Medulla oblongata (tissue), 1 donor: ENCODE measurements around the gene KRIT1.
"Not testable (repeated sequence)": the region's sequence is repeated elsewhere in the genome, so short reads cannot be mapped to it uniquely, and the experiment has no call there.

Experiments
- DNase-seq: peaks from one replicate; pipeline ENCODE4 v3.0.0-alpha.2; 2015; ENCODE audit errors: extremely low spot score

KRIT1 gene

DNA sequence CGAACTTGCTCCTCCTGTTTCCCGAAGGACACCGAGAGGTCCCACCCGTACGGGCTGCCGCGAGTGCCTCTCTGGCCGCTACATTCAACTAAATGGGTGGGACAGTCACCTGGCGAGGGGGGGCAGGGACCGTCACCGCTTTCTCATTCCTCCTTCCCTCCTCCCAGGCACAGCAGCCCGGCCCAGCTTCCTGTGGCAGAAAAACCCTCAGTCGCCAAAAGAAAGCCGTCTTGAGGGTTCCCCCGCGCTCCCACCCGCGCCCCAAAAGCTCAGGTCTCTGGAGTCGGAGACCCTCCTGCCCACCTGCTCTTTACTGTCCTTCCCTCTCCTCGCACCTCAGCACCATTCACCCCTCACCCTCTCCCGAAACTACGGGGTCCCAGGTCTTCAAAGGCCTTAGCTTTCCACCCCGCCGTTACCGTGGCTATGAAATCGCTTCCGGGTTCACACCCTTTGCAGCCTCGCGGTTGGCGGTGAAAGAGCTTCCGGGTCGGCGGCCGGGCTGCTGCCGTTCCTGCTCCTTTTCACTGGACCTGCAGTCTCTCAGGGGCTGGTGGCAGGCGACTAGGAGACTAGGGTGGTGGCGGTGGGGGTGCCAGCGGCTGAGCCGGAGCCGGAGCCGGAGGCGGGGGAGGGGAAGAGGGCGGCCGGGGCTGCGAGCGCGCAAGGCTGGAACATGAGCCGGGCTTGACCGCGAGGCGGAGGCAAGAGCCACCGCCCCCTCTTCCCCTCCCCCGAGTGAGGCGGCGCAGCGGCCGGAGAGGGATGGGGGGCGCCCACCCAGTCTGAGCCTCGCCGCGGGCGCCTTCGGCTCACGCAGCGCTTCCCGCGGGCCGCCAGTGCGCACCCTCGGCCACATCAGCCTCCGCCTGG is at the start of gene KRIT1, which contains the start of gene ANKIB1:
TSS of gene KRIT1 (minus strand) at position 428 of the 873 bp plus-strand sequence. CDS start 3,779 bp downstream, outside the sequence.
TSS of gene ANKIB1 (plus strand) at position 488 of the 873 bp plus-strand sequence. CDS start 49,005 bp downstream, outside the sequence.
- peak; percentile 91 for DNase-seq

DNA sequence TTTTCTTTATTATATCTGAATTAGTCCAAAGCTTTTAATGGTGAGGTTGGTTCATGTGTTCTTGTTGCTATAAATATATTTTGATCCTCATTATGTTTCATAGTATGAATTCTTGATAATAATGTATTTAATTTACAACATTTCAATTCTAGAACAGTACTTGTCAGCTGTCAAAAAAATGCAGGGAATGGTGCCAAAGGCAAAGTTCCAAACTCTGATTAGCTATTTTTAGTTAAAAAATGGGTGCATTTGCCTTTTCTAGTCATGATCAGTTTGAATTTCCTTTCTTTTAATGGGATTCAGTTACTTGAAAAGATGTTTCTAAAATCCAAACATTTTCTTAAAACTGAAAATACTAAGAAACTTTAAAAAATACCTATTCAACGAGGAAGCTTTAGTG is 49.7 kb upstream of the KRIT1 start:
- DNase-seq, result no peak

DNA sequence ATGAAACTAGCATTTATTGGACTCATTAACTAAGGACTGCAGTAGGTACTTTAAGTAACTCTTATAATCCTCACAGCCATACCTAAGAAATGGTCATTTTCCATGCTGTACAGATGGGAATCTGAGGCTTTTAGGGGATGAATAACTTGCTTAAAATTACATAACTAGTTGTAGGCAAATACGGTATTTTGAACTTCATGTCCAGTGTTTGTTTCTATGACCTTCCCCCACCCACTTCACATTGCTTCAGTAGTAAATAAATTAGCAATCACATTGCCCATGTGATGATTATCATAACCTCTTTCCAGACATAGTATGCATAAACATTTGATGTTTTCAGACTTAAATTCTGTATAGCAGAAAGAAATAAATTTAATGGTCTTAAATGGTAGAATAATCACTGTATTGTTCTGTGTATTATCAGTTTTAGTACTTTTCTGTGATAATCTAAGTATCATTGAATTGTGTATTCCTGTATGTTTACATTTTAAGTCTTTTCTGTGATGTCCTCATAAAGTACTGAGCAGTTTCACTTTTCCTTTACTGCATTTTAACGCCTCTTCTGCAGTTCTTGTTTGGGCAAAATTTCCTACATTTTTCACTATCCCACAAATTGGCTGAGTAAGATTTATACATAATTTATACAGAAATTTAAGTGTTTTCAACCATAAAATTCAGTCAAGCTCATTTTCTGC is 48.3 kb upstream of the KRIT1 start:
- DNase-seq, result no peak

DNA sequence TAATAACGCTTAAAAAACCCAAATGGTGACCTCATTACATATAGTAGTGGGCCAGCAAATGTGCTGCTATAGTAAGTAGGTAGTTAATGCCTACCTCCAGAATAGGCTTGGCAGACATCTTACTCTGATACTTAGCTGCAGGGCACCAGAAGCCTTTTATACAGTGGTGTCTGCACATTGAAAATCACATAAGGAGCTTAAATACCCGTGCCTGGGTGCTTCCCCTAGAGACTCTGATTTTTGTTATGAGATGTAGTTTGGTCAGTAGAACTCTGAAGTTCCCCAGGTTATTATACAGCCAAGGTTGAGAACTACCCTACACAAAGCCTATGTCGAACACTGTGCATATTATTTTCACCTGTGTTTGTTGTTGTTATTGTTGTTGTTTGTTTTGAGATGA is 47.3 kb upstream of the KRIT1 start:
- DNase-seq, result no peak

DNA sequence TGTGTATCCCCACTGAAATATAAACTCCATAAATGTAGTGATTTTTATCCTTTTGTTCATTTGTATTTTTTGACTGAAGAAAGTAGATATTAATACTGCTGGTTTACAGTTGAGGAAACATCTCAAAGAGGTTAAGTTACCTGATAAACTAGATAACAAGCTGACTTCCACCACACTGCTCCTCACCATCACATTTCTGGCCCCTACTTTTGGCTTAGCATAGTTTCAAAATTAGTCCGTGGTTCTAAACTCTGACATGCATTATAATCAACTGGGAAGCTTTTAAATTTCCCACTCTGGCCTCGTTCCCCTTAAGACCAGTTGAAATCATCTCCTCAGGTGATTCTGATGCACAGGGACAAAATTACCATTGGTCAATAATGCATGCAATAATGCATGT is 43.6 kb upstream of the KRIT1 start:
- DNase-seq, result no peak

DNA sequence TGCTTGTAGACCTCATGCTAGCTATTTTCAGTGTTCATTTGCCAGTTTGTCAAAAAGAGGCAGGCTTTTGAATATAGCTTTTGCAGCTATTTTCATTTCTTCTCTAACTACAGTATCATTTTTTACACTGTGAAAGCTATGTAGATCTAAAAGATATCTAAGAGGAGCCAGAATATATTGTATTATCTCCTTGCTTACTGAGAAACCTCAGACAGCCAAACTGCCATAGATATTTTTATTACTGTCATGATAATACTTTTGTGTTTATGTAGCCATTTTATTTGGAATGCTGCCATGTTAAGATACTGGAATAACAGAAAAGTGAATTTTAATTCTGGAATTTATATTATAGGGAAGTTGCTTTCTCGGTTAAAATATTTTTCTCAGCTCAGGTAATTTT is 37.2 kb upstream of the KRIT1 start:
- no peak for DNase-seq

DNA sequence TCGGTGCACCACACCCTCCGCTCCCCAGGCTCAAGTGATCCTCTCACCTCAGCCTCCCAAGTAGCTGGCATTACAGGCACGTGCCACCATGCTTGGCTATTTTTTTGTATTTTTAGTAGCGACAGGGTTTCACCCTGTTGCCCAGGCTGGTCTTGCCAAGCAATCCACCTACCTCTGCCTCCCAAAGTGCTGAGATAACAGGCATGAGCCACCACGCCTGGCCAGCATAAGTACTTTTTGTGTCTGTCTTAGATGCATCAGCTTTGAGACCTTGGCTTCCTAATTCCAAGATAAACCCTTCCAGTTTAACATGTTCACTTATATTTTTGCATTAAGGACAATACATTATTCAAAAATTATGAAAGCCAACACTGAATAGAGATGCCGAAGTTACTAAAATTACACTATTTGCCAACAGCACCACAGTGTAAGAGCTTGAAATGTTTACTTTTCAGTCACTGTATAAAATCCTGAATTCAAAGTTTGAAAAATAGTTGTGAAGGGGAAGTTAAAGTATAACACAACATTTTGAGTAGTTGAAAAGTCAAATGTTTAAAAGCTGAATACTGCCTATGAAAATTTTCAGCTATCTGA is 36.6 kb upstream of the KRIT1 start:
- DNase-seq, result no peak

DNA sequence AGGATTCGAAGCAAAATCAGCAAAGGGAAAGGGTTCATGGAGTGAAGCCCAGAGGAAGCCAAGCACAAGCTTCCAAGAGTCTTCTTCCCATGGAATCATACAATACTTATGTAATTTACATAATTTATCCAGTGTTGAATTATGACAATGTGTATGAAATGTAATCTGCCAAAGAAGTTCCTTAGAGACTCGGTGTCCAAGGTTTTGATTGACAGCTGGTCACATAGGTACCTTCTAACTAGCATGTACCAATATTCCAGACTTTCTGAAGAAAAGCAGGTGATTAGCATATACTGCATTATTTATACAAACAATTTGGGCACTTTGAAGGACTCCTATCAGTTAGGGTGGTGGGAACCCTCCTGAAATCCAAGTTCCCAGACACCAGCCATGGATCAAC is 35.3 kb upstream of the KRIT1 start:
- DNase-seq, result no peak

DNA sequence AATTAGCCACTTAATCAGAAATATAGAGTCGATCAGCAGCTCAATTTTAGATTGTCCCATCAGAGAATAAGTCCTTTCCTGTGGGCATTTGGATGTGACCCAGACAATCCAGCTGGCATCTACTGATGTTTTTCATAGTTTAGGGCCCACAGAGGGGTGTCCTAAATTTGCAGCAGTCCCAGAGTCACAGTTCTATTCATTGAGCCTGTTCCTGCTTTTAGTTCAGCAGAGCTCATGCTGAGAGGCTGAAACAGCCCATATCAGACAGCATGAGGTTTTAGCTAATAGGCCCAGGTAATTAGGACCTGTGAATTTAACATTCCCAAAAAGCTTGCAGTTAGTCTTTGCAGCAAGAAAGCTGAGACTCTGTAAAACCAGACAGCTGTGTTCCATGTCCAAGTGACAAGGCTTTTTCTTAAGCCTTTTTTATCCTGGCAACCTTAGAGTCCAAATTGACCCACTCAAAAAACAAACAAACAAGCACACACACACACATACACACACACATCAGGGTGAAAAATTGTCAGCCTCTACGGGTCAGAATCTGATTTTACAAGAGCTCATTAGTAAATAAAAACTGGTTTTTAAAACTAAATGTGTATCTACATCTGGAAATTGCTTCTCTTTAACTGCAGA is 33.8 kb upstream of the KRIT1 start:
- DNase-seq, result no peak

DNA sequence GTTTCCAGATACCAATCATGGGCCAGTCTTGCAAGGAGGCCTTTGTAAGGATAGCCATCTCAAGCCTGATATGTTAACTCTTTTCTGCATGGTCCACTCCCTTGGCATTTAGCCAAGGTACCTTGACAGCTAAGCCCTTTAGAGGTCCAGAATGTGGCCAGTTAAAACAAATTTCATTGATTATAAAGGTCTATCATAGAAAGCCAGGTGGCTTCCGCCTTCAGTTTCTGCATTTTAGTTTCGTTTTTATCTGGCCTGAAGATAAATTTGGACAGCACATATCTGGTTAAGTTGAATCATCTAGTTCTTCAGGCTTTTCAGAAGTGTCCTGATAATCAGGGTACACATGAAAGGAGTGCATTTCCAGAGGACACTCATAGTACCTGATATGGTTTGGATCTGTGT is 30.7 kb upstream of the KRIT1 start:
- DNase-seq, result no peak

DNA sequence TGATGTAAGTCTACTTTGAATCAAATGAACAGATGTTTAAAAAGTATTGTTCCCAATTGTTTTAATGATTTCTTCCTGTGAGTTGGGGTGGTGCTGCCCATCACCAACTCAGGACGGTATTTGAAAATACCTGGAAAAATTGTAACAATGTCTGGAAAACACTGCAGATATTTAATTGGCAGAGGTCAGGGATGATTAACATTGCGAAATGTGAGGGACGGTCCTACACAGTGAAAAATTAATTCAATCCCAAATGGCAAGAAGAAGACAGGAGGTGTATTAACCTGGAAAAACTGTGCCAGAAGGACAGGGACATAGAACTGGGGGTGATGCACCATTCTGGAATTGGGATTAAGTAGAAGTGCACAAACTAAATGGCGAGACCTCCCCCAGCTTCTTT is 29.6 kb upstream of the KRIT1 start:
- no peak for DNase-seq

DNA sequence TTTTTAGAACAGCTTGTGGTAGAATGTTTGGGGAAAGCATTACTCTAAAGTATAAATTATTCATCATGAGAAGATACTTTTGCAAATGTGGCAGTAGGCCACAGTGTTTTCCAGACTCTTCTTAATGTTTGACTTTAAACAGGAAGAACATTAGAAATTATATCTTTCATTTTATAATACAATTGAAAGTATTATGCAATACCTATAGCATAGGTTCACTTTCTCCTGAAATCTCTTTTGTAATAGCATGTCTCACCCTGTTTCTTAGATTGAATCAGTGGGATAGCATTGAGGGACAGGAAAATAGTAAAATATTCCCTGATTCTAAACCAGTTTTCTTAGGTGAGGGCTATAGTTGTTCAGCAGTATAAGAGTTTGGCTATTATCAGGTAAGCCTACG is 23.2 kb upstream of the KRIT1 start:
- DNase-seq, result no peak

DNA sequence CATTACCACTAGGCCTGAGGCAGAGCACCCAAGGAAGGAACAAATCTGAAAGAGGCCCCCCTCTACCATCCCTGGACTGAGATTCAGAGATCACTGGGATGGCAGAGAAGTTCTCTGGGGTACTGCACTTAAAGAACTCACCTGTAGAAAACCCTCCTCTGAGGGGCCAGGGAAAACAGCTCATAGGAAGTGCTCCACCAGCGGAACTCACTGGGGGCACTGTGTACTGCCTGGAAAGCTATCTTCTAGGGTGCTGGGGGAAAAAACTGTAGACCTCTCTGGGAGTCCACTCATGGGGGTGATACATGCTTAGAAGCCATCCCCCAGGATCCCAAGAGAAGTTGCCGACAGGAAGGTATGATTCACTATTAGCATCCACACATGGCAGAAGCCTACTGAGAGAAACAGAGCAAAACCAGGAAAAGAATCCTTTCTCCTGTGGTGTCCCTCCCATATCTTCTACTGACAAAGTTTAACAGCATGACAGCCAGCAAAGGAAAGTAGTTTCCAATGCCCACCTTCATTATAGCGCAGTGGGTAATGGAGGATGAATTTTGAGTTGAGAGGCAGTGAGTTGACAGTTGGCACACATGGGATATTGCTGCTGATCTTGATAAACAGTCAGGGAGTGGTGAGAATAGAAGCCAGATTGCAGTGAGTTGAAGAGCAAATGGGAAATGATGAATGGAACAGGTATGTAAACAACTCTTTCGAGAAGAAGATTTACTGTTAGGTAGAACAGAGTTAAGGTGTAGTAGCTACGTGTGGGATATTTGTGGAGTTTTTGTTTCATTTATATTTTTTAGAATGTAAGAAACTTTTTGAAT is 20.9 kb upstream of the KRIT1 start:
- DNase-seq, result no peak

DNA sequence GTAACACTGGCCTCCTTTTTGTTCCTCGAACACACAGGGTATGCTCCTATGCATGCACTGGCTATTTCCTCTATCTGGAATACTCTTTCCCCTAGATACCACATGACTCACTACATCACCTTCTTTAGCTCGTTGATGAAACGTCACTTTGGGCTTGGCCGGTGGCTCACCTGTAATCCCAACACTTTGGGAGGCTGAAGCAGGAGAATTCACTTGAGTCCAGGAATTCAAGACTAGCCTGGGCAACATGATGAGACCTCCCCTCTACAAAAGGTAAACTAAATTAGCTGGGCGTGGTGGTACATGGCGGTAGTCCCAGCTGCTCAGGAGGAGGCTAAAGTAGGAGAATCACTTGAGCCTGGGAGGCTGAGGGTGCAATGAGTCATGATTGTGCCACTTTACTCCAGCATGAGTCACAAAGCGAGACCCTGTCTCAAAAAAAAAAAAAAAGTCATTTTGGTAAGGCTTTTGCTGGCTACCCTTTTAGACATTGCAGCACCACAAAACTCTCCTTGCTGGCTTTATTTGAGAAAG is 14.6 kb upstream of the KRIT1 start:
- no peak for DNase-seq

DNA sequence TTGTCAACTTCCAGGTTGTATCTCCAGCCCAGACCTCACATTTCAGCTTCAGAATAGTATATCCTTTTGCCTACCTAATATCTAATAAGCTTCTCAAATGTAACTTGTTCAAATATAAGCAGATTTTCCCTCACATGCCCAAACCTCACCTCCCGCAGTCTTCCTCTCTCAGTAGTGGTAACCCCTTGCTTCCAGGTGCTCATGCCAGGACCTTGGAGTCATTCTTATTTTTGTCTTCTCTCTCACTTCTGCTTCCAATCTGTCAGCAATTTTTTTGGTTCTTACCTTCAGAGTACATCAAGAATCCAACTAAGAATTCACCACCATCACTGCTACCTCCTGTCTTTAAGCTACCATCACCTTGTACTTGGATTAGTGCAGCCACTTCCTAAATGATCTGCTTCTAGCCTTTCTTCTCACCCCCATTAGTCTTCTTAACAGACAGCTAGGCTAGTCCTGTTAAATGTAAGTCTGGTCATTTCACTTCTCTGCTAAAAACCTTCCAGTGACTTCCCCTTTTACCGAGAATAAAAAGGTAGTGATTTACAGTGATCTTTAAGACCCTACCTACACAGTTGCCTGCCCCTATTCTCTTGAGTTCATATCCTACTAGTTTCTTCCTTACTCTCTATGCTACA is 14.0 kb upstream of the KRIT1 start:
- no peak for DNase-seq

DNA sequence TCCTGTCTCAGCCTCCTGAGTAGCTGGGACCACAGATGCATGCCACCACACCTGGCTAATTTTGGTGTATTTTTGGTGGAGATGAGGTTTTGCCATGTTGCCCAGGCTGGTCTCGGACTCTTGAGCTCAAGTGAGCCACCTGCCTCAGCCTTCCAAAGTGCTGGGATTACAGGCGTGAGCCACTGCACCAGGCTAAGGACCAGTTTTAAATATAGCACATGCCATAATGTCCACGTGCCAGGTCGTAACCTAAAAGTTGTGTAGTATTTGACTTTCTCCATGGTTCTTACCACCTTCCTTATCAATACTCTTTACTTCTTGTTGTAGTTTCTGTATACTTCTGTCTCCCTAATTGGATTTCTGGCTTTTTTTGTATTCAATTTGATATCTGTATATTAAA is 13.3 kb upstream of the KRIT1 start:
- DNase-seq, result no peak

DNA sequence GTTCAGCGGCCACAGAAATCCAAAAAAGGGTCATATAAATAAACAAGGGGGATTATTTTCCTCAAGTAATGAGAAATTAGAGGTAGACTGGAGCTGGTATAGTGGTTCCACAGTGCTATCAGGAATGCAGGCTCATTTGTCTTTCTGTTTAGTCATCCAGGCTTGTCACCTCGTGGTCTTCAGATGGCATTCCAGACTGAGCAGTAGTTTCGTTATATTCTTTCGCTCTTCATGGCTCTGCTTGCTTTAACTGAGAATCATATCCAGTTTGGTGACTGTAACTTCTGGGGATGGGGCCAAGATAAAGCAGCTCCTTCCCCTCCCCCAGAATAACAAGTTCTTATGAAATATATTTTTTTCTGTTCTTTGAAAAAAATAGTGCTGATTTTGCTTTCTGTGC is 9.6 kb upstream of the KRIT1 start:
- DNase-seq, result no peak

DNA sequence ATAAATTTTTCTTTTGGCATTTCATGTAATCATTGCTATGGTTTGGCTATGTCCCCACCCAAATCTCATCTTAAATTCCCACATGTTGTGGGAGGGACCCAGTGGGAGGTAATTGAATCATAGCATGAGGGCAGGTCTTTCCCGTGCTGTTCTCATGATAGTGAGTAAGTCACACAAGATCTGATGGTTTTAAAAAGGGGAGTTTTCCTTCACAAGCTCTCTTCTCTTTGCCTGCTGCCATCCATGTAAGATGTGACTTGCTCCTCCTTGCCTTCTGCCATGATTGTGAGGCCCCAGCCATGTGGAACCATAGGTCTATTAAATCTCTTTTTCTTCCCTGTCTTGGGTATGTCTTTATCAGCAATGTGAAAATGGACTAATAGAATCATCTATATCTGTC is 9.1 kb upstream of the KRIT1 start:
- not testable (repeated sequence) for DNase-seq

DNA sequence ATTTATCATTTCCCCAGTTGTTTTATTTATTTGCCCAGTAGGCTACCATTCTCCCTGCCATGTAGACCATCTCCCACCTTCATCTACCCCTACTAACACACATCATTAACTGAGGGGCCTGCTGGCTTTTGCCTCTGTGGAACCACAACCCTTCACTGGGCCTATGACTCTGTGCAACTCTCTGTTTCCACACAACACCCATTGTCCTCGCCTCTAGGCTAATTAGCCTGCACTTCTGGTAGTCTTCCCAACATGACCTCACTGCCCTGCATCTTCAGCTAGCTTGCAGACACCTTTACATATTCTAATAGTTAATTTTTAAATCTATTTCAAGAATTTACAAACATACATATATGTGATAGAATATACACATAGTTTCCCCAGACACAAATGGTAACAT is 7.5 kb upstream of the KRIT1 start:
- DNase-seq, result peak; percentile 89

DNA sequence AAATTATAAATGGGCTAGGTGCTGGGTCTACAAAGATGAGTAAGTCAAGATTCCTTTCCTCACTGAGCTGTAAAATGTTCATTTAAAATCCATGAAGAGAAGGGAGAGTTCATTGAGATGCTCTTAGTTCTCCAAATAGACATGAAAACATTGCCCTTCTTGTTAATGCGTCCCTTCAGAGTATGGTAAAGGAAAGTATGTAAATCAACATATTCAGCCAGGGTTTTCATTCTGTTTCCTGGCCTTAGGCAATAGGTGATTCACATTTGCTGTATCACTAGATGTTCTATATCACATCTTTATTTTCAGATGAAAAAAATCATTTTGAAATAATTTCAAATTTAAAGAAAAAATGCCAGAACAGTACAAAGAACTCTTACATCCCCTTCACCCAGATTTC is 5.5 kb upstream of the KRIT1 start:
- no peak for DNase-seq

DNA sequence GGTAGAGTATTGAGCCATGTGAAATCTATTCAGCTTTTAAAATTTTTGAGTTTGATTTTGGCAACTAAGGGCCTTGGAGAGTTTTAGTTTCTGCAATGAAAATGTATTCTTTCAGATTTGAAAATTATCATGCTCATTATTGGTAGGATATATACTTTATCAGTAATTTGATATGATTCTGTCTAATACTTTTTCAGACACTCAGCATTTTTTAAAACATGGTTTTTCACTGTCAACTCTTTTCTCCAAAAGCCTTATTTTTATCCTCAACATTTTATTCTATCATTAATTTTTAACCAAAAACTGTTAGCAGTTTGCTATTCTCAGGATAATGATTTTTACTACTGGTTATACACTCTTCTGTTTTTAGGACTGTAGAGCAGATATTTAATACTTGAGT is 4.9 kb upstream of the KRIT1 start:
- DNase-seq, result no peak
